WERI-Rb-1 (cell line): ENCODE data around the gene METTL15.
"Not testable (repeated sequence)": the region's sequence is repeated elsewhere in the genome, so short reads cannot be mapped to it uniquely, and the experiment has no call there.

Source experiments
- DNase-seq: peaks from one replicate; pipeline ENCODE4 v3.0.0-alpha.2; 2020
- H3K27ac ChIP-seq: fragments of 250-450 bp; sonication (Bioruptor Pico); 2 replicates; pipeline ENCODE4 v1.5.1; 2020; ENCODE audit warnings: mild to moderate bottlenecking, moderate library complexity
- H3K27me3 ChIP-seq: fragments of 250-450 bp; sonication (Bioruptor Pico); 2 replicates; pipeline ENCODE4 v1.5.1; 2021; ENCODE audit warnings: mild to moderate bottlenecking, low read depth, moderate library complexity; ENCODE audit not compliant: insufficient read depth, severe bottlenecking
- H3K36me3 ChIP-seq: fragments of 250-450 bp; sonication (Bioruptor Pico); 2 replicates; pipeline ENCODE4 v1.5.1; 2020; ENCODE audit warnings: mild to moderate bottlenecking, moderate library complexity
- H3K4me3 ChIP-seq: 2 replicates; pipeline ENCODE4 v1.5.1; 2011; ENCODE audit warnings: low read depth, mild to moderate bottlenecking, control low read depth, low read length
- H3K9me3 ChIP-seq: fragments of 250-450 bp; sonication (Bioruptor Pico); 2 replicates; pipeline ENCODE4 v1.5.1; 2021; ENCODE audit warnings: mild to moderate bottlenecking, moderate library complexity; ENCODE audit not compliant: severe bottlenecking
- CTCF ChIP-seq: IDR thresholded peaks from 2 replicates; pipeline ENCODE4 v1.5.1; 2011; ENCODE audit warnings: low read depth, mild to moderate bottlenecking, control low read depth, inconsistent platforms, low read length

METTL15 gene

GRCh38 chr11:28296426-28296825, 188.2 kb downstream of the METTL15 start:
- no peak overlapping the region for H3K4me3 ChIP-seq
- TF ChIP-seq CTCF: no peak
- no peak for DNase-seq

GRCh38 chr11:28298209-28298608, 190.0 kb downstream of the METTL15 start:
- TF ChIP-seq CTCF: no peak
- Histone ChIP-seq H3K4me3 (no peak overlapping the region), H3K27me3 (no peaks in the 10 kb centered on the region), H3K27ac (no peak overlapping the region), H3K36me3 (no peaks in the 10 kb centered on the region; the same call in 1 of the 2 replicates), H3K9me3 (no peaks in the 10 kb centered on the region)
- no peak for DNase-seq

More at GRCh38 chr11:28296426-28296825, 188.2 kb downstream of the METTL15 start:
- Histone ChIP-seq H3K9me3 (no peaks in the 10 kb centered on the region), H3K36me3 (no peaks in the 10 kb centered on the region; the same call in 1 of the 2 replicates), H3K27ac (no peak overlapping the region), H3K27me3 (no peaks in the 10 kb centered on the region)

- no peak overlapping the region for H3K4me3 ChIP-seq
- no peaks in the 10 kb centered on the region for H3K9me3 ChIP-seq
- H3K36me3 ChIP-seq: no peaks in the 10 kb centered on the region
- no peak for TF ChIP-seq CTCF
- no peak for DNase-seq
- no peaks in the 10 kb centered on the region for H3K27me3 ChIP-seq
- H3K27ac ChIP-seq: no peak overlapping the region
Observed at GRCh38 chr11:28303477-28304191, 195.4 kb downstream of the METTL15 start.

GRCh38 chr11:28315440-28315839, 207.3 kb downstream of the METTL15 start:
- no peak overlapping the region for H3K27ac ChIP-seq
- no peaks in the 10 kb centered on the region for H3K36me3 ChIP-seq
- no peak for TF ChIP-seq CTCF
- no peaks in the 10 kb centered on the region for H3K27me3 ChIP-seq
- H3K4me3 ChIP-seq: no peak overlapping the region
- H3K9me3 ChIP-seq: no peaks in the 10 kb centered on the region
- no peak for DNase-seq

GRCh38 chr11:28318871-28319270, 210.7 kb downstream of the METTL15 start:
- no peak for TF ChIP-seq CTCF
- H3K27me3 ChIP-seq: no peaks in the 10 kb centered on the region
- no peaks in the 10 kb centered on the region for H3K9me3 ChIP-seq
- no peak for DNase-seq
- H3K36me3 ChIP-seq: no peaks in the 10 kb centered on the region
- no peak overlapping the region for H3K27ac ChIP-seq
- no peak overlapping the region for H3K4me3 ChIP-seq

GRCh38 chr11:28323621-28324020, 215.4 kb downstream of the METTL15 start:
- Histone ChIP-seq H3K27ac (no peak overlapping the region), H3K9me3 (no peaks in the 10 kb centered on the region), H3K4me3 (no peak overlapping the region), H3K27me3 (no peaks in the 10 kb centered on the region), H3K36me3 (no peaks in the 10 kb centered on the region)
- no peak for TF ChIP-seq CTCF
- no peak for DNase-seq

- H3K36me3 ChIP-seq, H3K27ac ChIP-seq, DNase-seq, H3K4me3 ChIP-seq, H3K9me3 ChIP-seq, H3K27me3 ChIP-seq: not testable (repeated sequence)
Observed at GRCh38 chr11:28332393-28332792, 224.2 kb downstream of the METTL15 start.
